ENCODE measurements around the gene CDH4. TPM values are rescaled to one million over a fixed set of nuclear protein-coding genes. Genes with fewer than 3 reads are reported as not detected.

Gene CDH4
- total and polyA plus RNA-seq, 2 of the 8 experiments (the other 6 are each of a cell fraction or from before 2014, with no cell fraction given), result 4.3 to 7.9 TPM

GRCh38 chr20:61862881-61863280 is 610.8 kb downstream of the CDH4 start:
- no peak overlapping the region for H3K9ac ChIP-seq (replicated peaks in 1 of 4; ENCODE audit: extremely low read depth in 1 of 4, low read depth in 3 of 4, low read length in 3 of 4)
- H2AK5ac ChIP-seq (ENCODE audit: low read depth, low read length), result no peak overlapping the region
- H4K5ac ChIP-seq (ENCODE audit: insufficient read length, low read depth, low read length), result no peak overlapping the region
- peaks cover 3 to 6% of the 10 kb centered on the region in 2 experiments for H4K20me1 ChIP-seq (replicated peaks in 1 of 2; ENCODE audit: control insufficient read depth in 1 of 2, insufficient read depth in 2 of 2, low read length in 2 of 2)
- H3K23me2 ChIP-seq (ENCODE audit: low read depth, low read length), result peaks cover 10% of the 10 kb centered on the region; the same call in 1 of the 2 replicates
- no peaks in the 10 kb centered on the region for H3K4me1 ChIP-seq (replicated peaks in 1 of 4; ENCODE audit: control insufficient read depth in 3 of 4, insufficient read depth in 4 of 4, low read length in 3 of 4)
- H3K56ac ChIP-seq (replicated peaks; ENCODE audit: insufficient read length, low read depth, low read length), result no peak overlapping the region
- WGBS, 2 experiments (ENCODE audit: extremely low coverage in 1 of 2, insufficient coverage in 1 of 2, insufficient read length in 1 of 2, insufficient replicate concordance in 2 of 2, low coverage in 1 of 2, low lambda C conversion rate in 2 of 2, missing lambda C conversion rate in 1 of 2), result 87% methylated on average over 13 of the region's 13 CpGs; no CpG with 5 or more reads in 1 of the 2 experiments
- peaks cover 0 to 4% (median 0%) of the 10 kb centered on the region in 4 experiments; a peak in 4 of 7 replicates for H3K27me3 ChIP-seq (replicated peaks in 1 of 4; ENCODE audit: control insufficient read depth in 3 of 4, extremely low read depth in 1 of 4, insufficient read depth in 3 of 4, low read length in 3 of 4)
- H2AFZ ChIP-seq (ENCODE audit: low read length), result no peak overlapping the region
- H2BK5ac ChIP-seq (ENCODE audit: low read depth, low read length), result no peak overlapping the region
- H3K9me3 ChIP-seq (ENCODE audit: insufficient read depth in 2 of 2, low read depth in 1 of 2, low read length in 1 of 2), result no peaks in the 10 kb centered on the region
- no peak overlapping the region for H3K18ac ChIP-seq (ENCODE audit: extremely low read depth, low read length)
- no peaks in the 10 kb centered on the region for H3K79me2 ChIP-seq (ENCODE audit: control insufficient read depth in 1 of 2, insufficient read depth in 2 of 2, low read length in 2 of 2)
- no peaks in the 10 kb centered on the region; the same call in 1 of the 2 replicates for H3K79me1 ChIP-seq (ENCODE audit: low read depth, low read length)
- no peak overlapping the region for H4K91ac ChIP-seq (replicated peaks; ENCODE audit: insufficient read length, low read length)
- H3K4me2 ChIP-seq (ENCODE audit: insufficient read depth in 1 of 2, low read depth in 2 of 2, low read length in 2 of 2), result no peak overlapping the region
- no peak overlapping the region for H3K14ac ChIP-seq (ENCODE audit: insufficient read length)
- peak overlapping the region; percentile 14; the same call in 1 of the 2 replicates for H4K8ac ChIP-seq (ENCODE audit: extremely low read depth, insufficient read depth, low read length)
- FAIRE-seq (no peak), DNase-seq (ENCODE audit: low read depth in 1 of 2, low spot score in 2 of 2) (no peak)
- H2BK120ac ChIP-seq (replicated peaks; ENCODE audit: low read depth, low read length), result no peak overlapping the region
- no peak overlapping the region for H2BK12ac ChIP-seq (ENCODE audit: low read depth, low read length)
- no peak overlapping the region for H3K4me3 ChIP-seq (ENCODE audit: extremely low read depth in 1 of 4, insufficient read depth in 2 of 4, low read depth in 3 of 4, low read length in 4 of 4)
- H2BK20ac ChIP-seq (ENCODE audit: low read length), result no peak overlapping the region
- CTCF ChIA-PET (ENCODE audit: partially characterized antibody), result interaction anchor here (0.7 kb wide), 1 partner anchor 16 kb away, joined by 3 read pairs; no protein-coding TSS in a partner anchor
- no peak overlapping the region for H3K4ac ChIP-seq (replicated peaks; ENCODE audit: insufficient read length, low read depth, low read length)
- POLR2A ChIA-PET (ENCODE audit: partially characterized antibody), result no interaction called here
- H2BK15ac ChIP-seq (ENCODE audit: low read length), result no peak overlapping the region
- TF ChIP-seq TEAD4 (IDR thresholded peaks at IDR 0.05; ENCODE audit: low read depth, low read length), result no peak
- no peak overlapping the region for H3K23ac ChIP-seq (ENCODE audit: insufficient read length)
- H3K36me3 ChIP-seq (ENCODE audit: control insufficient read depth in 2 of 4, insufficient read depth in 4 of 4, low read length in 3 of 4), result no peaks in the 10 kb centered on the region
- no peak overlapping the region for H3K27ac ChIP-seq (ENCODE audit: low read depth, low read length)

Measured in H1 (cell line).